WTC11 (cell line): Measurements from ENCODE around the gene DTHD1. TPM values are rescaled to one million over a fixed set of nuclear protein-coding genes. Genes with fewer than 3 reads are reported as not detected.

ENCODE experiments used
- ATAC-seq: fragments of 200-7000 bp; cut with Tn5 transposase; 2 replicates; pipeline ENCODE4 v1.10.0; 2021; ENCODE audit warnings: mild to moderate bottlenecking, moderate library complexity
- CTCF ChIA-PET: fragments of 300-600 bp; sonication (Branson Sonifier 250); formaldehyde crosslinking; loops from one replicate; lab custom pipeline; 2021; ENCODE audit warnings: antibody characterized with exemption; lab: Charles Lee
- POLR2A ChIA-PET: fragments of 350-600 bp; sonication (Branson Sonifier 250); formaldehyde crosslinking; loops from one replicate; lab custom pipeline; 2021; ENCODE audit warnings: antibody characterized with exemption; lab: Charles Lee
- DNase-seq: peaks from one replicate; pipeline ENCODE4 v3.0.0; 2021; ENCODE audit warnings: low spot score
- H3K27ac Mint-ChIP-seq: 2 replicates; pipeline ENCODE4 v1.8.0; 2021; ENCODE audit warnings: mixed read lengths
- H3K27me3 Mint-ChIP-seq: 2 replicates; pipeline ENCODE4 v1.8.0; 2021; ENCODE audit warnings: low read depth, mild to moderate bottlenecking, moderate library complexity, mixed read lengths
- H3K36me3 Mint-ChIP-seq: 2 replicates; pipeline ENCODE4 v1.8.0; 2021; ENCODE audit warnings: mixed read lengths
- H3K4me1 Mint-ChIP-seq: 2 replicates; pipeline ENCODE4 v1.8.0; 2022; ENCODE audit warnings: mixed read lengths
- H3K4me3 Mint-ChIP-seq: 2 replicates; pipeline ENCODE4 v1.8.0; 2021; ENCODE audit warnings: mild to moderate bottlenecking, moderate library complexity, mixed read lengths
- H3K9me3 Mint-ChIP-seq: 2 replicates; pipeline ENCODE4 v1.8.0; 2021; ENCODE audit warnings: mixed read lengths
- AR ChIP-seq: fragments of 250-450 bp; sonication (Bioruptor Pico); IDR thresholded peaks from 2 replicates; pipeline ENCODE4 v1.9.0; 2021; ENCODE audit warnings: mild to moderate bottlenecking
- E2F5 ChIP-seq: sonication (generic); formaldehyde crosslinking; IDR thresholded peaks from 2 replicates; pipeline ENCODE4 v1.8.1; 2022; ENCODE audit warnings: mild to moderate bottlenecking, moderate library complexity, missing genetic modification reagents
- ETV6 ChIP-seq: sonication (generic); formaldehyde crosslinking; IDR thresholded peaks from 2 replicates; pipeline ENCODE4 v1.8.1; 2022; ENCODE audit warnings: mild to moderate bottlenecking, missing genetic modification reagents
- FOXJ3 ChIP-seq: sonication (generic); formaldehyde crosslinking; IDR thresholded peaks from 2 replicates; pipeline ENCODE4 v1.9.0; 2021; ENCODE audit warnings: missing genetic modification reagents, mild to moderate bottlenecking, borderline replicate concordance
- FOXP1 ChIP-seq: sonication (generic); formaldehyde crosslinking; IDR thresholded peaks from 2 replicates; pipeline ENCODE4 v1.8.0; 2022; ENCODE audit warnings: missing genetic modification reagents, mild to moderate bottlenecking, moderate library complexity, borderline replicate concordance
- GTF2I ChIP-seq: fragments of 250-450 bp; sonication (Bioruptor Pico); conservative IDR thresholded peaks from 2 replicates; pipeline ENCODE4 v1.4.0; 2021; ENCODE audit warnings: mild to moderate bottlenecking
- NR2C2 ChIP-seq: sonication (generic); formaldehyde crosslinking; IDR thresholded peaks from 2 replicates; pipeline ENCODE4 v1.8.0; 2022; ENCODE audit warnings: mild to moderate bottlenecking, missing genetic modification reagents
- SMAD4 ChIP-seq: sonication (generic); formaldehyde crosslinking; IDR thresholded peaks from 2 replicates; pipeline ENCODE4 v1.8.0; 2022; ENCODE audit warnings: mild to moderate bottlenecking, missing genetic modification reagents
- SOX15 ChIP-seq: fragments of 250-450 bp; sonication (Bioruptor Pico); IDR thresholded peaks from 2 replicates; pipeline ENCODE4 v1.9.0; 2021; ENCODE audit warnings: mild to moderate bottlenecking
- STAT6 ChIP-seq: sonication (generic); formaldehyde crosslinking; conservative IDR thresholded peaks from 2 replicates; pipeline ENCODE4 v1.8.1; 2023; ENCODE audit warnings: mild to moderate bottlenecking, low read depth, missing genetic modification reagents, moderate library complexity
- TP53 ChIP-seq: sonication (generic); formaldehyde crosslinking; IDR thresholded peaks from 2 replicates; pipeline ENCODE4 v1.8.1; 2023; ENCODE audit warnings: mild to moderate bottlenecking, missing genetic modification reagents
- ZBTB21 ChIP-seq: sonication (generic); formaldehyde crosslinking; IDR thresholded peaks from 2 replicates; pipeline ENCODE4 v1.8.1; 2023; ENCODE audit warnings: mild to moderate bottlenecking, missing genetic modification reagents, borderline replicate concordance
- ZNF138 ChIP-seq: sonication (generic); formaldehyde crosslinking; conservative IDR thresholded peaks from 2 replicates; pipeline ENCODE4 v1.8.1; 2022; ENCODE audit warnings: mild to moderate bottlenecking, moderate library complexity, missing genetic modification reagents
- ZNF416 ChIP-seq: fragments of 250-450 bp; sonication (Bioruptor Pico); IDR thresholded peaks from 2 replicates; pipeline ENCODE4 v1.9.0; 2021; ENCODE audit warnings: mild to moderate bottlenecking, inconsistent platforms
- ZNF671 ChIP-seq: fragments of 250-450 bp; sonication (Bioruptor Pico); IDR thresholded peaks from 2 replicates; pipeline ENCODE4 v1.8.0; 2021; ENCODE audit warnings: mild to moderate bottlenecking
- total RNA-seq: library from RNA; stranded (reverse); gene quantifications from 3 replicates; pipeline ENCODE4 v1.2.3, GENCODE V29; 2021
- TF ChIP-seq, protein P1 (sequence below): sonication (generic); formaldehyde crosslinking; IDR thresholded peaks from 2 replicates; pipeline ENCODE4 v1.8.1; 2022; ENCODE audit warnings: low read depth, mild to moderate bottlenecking, moderate library complexity, missing genetic modification reagents, borderline replicate concordance
- TF ChIP-seq, protein P2 (sequence below): fragments of 200-600 bp; IDR thresholded peaks from 2 replicates; pipeline ENCODE4 v1.8.0; 2022; ENCODE audit warnings: antibody characterized with exemption
- TF ChIP-seq, protein P3 (sequence below): sonication (generic); formaldehyde crosslinking; IDR thresholded peaks from 2 replicates; pipeline ENCODE4 v1.8.1; 2022; ENCODE audit warnings: low read depth, missing genetic modification reagents, borderline replicate concordance
- TF ChIP-seq, protein P4 (sequence below): sonication (generic); formaldehyde crosslinking; IDR thresholded peaks from 2 replicates; pipeline ENCODE4 v1.8.1; 2023; ENCODE audit warnings: mild to moderate bottlenecking, missing genetic modification reagents

The DTHD1 gene
- total RNA-seq, 1 experiment from 2014 or later, result not detected

- Mint-ChIP-seq H3K27ac (no peak overlapping the region), H3K27me3 (no peaks in the 10 kb centered on the region; the same call in 1 of the 2 replicates), H3K4me1 (no peaks in the 10 kb centered on the region), H3K36me3 (no peaks in the 10 kb centered on the region), H3K9me3 (0 out of 2 replicates have a peak, but pooled peaks cover 3% of the 10 kb centered on the region), H3K4me3 (no peak overlapping the region)
- ATAC-seq (no peak), DNase-seq (no peak)
- TF ChIP-seq ZNF671 (no peak), SMAD4 (no peak), STAT6 (CRISPR knock-in tag) (no peak), E2F5 (no peak), ETV6 (CRISPR knock-in tag) (no peak), ZNF138 (CRISPR knock-in tag) (no peak), FOXJ3 (CRISPR knock-in tag) (no peak), AR (CRISPR knock-in tag) (no peak), ZBTB21 (CRISPR knock-in tag) (no peak), FOXP1 (CRISPR knock-in tag) (no peak), TP53 (CRISPR knock-in tag) (no peak), SOX15 (CRISPR knock-in tag) (no peak), GTF2I (CRISPR knock-in tag) (no peak), ZNF416 (CRISPR knock-in tag) (no peak), NR2C2 (CRISPR knock-in tag) (no peak)
- TF ChIP-seq, protein P1, sequence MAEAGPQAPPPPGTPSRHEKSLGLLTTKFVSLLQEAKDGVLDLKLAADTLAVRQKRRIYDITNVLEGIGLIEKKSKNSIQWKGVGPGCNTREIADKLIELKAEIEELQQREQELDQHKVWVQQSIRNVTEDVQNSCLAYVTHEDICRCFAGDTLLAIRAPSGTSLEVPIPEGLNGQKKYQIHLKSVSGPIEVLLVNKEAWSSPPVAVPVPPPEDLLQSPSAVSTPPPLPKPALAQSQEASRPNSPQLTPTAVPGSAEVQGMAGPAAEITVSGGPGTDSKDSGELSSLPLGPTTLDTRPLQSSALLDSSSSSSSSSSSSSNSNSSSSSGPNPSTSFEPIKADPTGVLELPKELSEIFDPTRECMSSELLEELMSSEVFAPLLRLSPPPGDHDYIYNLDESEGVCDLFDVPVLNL (CRISPR knock-in tag), result no peak
- TF ChIP-seq, protein P2, sequence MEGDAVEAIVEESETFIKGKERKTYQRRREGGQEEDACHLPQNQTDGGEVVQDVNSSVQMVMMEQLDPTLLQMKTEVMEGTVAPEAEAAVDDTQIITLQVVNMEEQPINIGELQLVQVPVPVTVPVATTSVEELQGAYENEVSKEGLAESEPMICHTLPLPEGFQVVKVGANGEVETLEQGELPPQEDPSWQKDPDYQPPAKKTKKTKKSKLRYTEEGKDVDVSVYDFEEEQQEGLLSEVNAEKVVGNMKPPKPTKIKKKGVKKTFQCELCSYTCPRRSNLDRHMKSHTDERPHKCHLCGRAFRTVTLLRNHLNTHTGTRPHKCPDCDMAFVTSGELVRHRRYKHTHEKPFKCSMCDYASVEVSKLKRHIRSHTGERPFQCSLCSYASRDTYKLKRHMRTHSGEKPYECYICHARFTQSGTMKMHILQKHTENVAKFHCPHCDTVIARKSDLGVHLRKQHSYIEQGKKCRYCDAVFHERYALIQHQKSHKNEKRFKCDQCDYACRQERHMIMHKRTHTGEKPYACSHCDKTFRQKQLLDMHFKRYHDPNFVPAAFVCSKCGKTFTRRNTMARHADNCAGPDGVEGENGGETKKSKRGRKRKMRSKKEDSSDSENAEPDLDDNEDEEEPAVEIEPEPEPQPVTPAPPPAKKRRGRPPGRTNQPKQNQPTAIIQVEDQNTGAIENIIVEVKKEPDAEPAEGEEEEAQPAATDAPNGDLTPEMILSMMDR, result no peak
- ChIA-PET CTCF (no interaction called here), POLR2A (no interaction called here)
Measured at GRCh38 chr4:36316607-36317006, 35.2 kb downstream of the DTHD1 start.

GRCh38 chr4:36317721-36318120 lies 36.3 kb downstream of the DTHD1 start:
- H3K27ac Mint-ChIP-seq, result no peak overlapping the region

More at GRCh38 chr4:36317721-36318120, 36.3 kb downstream of the DTHD1 start:
- H3K36me3 Mint-ChIP-seq, result no peaks in the 10 kb centered on the region
- TF ChIP-seq, protein P3, sequence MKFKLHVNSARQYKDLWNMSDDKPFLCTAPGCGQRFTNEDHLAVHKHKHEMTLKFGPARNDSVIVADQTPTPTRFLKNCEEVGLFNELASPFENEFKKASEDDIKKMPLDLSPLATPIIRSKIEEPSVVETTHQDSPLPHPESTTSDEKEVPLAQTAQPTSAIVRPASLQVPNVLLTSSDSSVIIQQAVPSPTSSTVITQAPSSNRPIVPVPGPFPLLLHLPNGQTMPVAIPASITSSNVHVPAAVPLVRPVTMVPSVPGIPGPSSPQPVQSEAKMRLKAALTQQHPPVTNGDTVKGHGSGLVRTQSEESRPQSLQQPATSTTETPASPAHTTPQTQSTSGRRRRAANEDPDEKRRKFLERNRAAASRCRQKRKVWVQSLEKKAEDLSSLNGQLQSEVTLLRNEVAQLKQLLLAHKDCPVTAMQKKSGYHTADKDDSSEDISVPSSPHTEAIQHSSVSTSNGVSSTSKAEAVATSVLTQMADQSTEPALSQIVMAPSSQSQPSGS (CRISPR knock-in tag), result no peak
- TF ChIP-seq, protein P4, sequence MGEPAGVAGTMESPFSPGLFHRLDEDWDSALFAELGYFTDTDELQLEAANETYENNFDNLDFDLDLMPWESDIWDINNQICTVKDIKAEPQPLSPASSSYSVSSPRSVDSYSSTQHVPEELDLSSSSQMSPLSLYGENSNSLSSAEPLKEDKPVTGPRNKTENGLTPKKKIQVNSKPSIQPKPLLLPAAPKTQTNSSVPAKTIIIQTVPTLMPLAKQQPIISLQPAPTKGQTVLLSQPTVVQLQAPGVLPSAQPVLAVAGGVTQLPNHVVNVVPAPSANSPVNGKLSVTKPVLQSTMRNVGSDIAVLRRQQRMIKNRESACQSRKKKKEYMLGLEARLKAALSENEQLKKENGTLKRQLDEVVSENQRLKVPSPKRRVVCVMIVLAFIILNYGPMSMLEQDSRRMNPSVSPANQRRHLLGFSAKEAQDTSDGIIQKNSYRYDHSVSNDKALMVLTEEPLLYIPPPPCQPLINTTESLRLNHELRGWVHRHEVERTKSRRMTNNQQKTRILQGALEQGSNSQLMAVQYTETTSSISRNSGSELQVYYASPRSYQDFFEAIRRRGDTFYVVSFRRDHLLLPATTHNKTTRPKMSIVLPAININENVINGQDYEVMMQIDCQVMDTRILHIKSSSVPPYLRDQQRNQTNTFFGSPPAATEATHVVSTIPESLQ (CRISPR knock-in tag), result no peak
- DNase-seq, result no peak
- POLR2A ChIA-PET, result no interaction called here
- 0 out of 2 replicates have a peak, but pooled peaks cover 3% of the 10 kb centered on the region for H3K9me3 Mint-ChIP-seq
- CTCF ChIA-PET, result no interaction called here
- H3K4me1 Mint-ChIP-seq, result no peaks in the 10 kb centered on the region
- no peak overlapping the region for H3K4me3 Mint-ChIP-seq
- no peak for ATAC-seq
- no peaks in the 10 kb centered on the region; the same call in 1 of the 2 replicates for H3K27me3 Mint-ChIP-seq
